ENCODE measurements around the gene GOLGA7B. TPM values are rescaled to one million over a fixed set of nuclear protein-coding genes. Genes with fewer than 3 reads are reported as not detected.
"Not testable (repeated sequence)": the region's sequence is repeated elsewhere in the genome, so short reads cannot be mapped to it uniquely, and the experiment has no call there.

GOLGA7B gene
- total and polyA plus RNA-seq, 2 donors (not counting 1 experiment from before 2014, with no cell fraction given): 0.01 TPM; not detected in 1

DNA sequence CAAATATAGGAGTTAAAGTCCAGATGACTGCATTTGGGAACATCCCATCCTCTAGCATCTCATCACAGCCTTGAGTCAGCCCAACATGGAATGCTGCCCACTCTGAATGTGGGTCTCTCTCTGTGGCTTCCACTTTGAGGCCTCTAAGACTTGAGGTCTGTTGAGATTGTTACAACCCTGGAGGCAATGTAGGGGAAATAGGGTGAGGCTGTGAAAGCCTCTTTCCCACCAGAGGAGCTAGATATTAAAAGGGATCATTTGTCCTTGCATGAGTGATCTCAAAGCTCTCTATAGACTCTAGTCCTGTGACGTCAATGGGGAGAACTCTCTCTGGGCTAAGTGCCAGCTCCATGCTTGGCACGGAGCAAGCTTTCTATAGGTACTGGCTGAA is 6.4 kb upstream of the GOLGA7B start:
- CTCF ChIA-PET: interaction anchor here (0.6 kb wide), 1 partner anchor 198 kb away, joined by 3 read pairs; no protein-coding TSS in a partner anchor

DNA sequence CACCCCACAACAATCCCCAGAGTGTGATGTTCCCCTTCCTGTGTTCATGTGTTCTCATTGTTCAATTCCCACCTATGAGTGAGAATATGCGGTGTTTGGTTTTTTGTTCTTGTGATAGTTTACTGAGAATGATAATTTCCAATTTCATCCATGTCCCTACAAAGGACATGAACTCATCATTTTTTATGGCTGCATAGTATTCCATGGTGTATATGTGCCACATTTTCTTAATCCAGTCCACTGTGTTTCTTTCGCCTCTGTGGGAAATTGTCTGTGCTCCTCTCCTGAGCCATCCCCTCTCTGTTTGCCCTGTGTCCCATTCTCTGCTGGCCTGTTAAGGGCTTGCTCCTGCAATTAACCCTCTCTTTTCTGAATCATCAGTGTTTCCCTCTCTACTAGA is 5.7 kb upstream of the GOLGA7B start:
- intact Hi-C loops (cut with micrococcal nuclease); H3K4me2 ChIP-seq (replicated peaks; ENCODE audit: low read depth, low read length, poor library complexity, severe bottlenecking); H3K9me3 Mint-ChIP-seq (ENCODE audit: insufficient read depth); H3K27ac Mint-ChIP-seq; H3K4me3 Mint-ChIP-seq; H3K36me3 ChIP-seq (replicated peaks in 1 of 2; ENCODE audit: control extremely low read depth in 1 of 2, control insufficient read depth in 1 of 2, extremely low read depth in 1 of 2, insufficient read depth in 2 of 2, low read length in 1 of 2); DNase-seq; H2AFZ ChIP-seq (ENCODE audit: insufficient read depth, low read depth, low read length, poor library complexity, severe bottlenecking); H4K20me1 ChIP-seq (ENCODE audit: control insufficient read depth, insufficient read depth, low read length, poor library complexity, severe bottlenecking); H3K9me3 ChIP-seq (ENCODE audit: control extremely low read depth in 1 of 3, control insufficient read depth in 2 of 3, insufficient read depth in 1 of 3, low read length in 2 of 3); H3K27ac ChIP-seq (ENCODE audit: low read length in 2 of 2); ATAC-seq (ENCODE audit: low read depth); H3K4me1 ChIP-seq (ENCODE audit: control insufficient read depth in 2 of 2, insufficient read depth in 2 of 2, low read length in 2 of 2); CTCF ChIA-PET; H3K4me1 Mint-ChIP-seq; POLR2A ChIA-PET; H3K9ac ChIP-seq (ENCODE audit: low read length); H3K4me3 ChIP-seq (ENCODE audit: control extremely low read depth in 1 of 5, extremely low read depth in 1 of 5, insufficient read depth in 1 of 5, low read depth in 2 of 5, low read length in 4 of 5); H3K79me2 ChIP-seq (ENCODE audit: control insufficient read depth, insufficient read depth, low read length): not testable (repeated sequence)
- H3K27me3 ChIP-seq (replicated peaks in 1 of 4; ENCODE audit: control extremely low read depth in 1 of 4, control insufficient read depth in 3 of 4, insufficient read depth in 4 of 4, low read length in 3 of 4): peaks cover 0 to 17% (median 9%) of the 10 kb centered on the region in 4 experiments
- WGBS (ENCODE audit: insufficient coverage): 100% methylated on average over 1 of the region's 2 CpGs
- peaks cover 16% of the 10 kb centered on the region for H3K27me3 Mint-ChIP-seq

More for the DNA sequence above, 6.4 kb upstream of the GOLGA7B start:
- ATAC-seq (ENCODE audit: low read depth): no peak
- Mint-ChIP-seq H3K4me3 (no peak overlapping the region), H3K9me3 (ENCODE audit: insufficient read depth) (no peaks in the 10 kb centered on the region), H3K27me3 (peaks cover 18% of the 10 kb centered on the region), H3K4me1 (no peaks in the 10 kb centered on the region), H3K27ac (no peak overlapping the region)
- Histone ChIP-seq H3K79me2 (ENCODE audit: control insufficient read depth, insufficient read depth, low read length) (no peaks in the 10 kb centered on the region), H3K9me3 (ENCODE audit: control extremely low read depth in 1 of 3, control insufficient read depth in 2 of 3, insufficient read depth in 1 of 3, low read length in 2 of 3) (peaks cover 0 to 3% (median 0%) of the 10 kb centered on the region in 3 donors), H3K27ac (ENCODE audit: low read length in 2 of 2) (no peak overlapping the region), H3K36me3 (replicated peaks in 1 of 2; ENCODE audit: control extremely low read depth in 1 of 2, control insufficient read depth in 1 of 2, extremely low read depth in 1 of 2, insufficient read depth in 2 of 2, low read length in 1 of 2) (no peaks in the 10 kb centered on the region), H4K20me1 (ENCODE audit: control insufficient read depth, insufficient read depth, low read length, poor library complexity, severe bottlenecking) (no peaks in the 10 kb centered on the region), H2AFZ (ENCODE audit: insufficient read depth, low read depth, low read length, poor library complexity, severe bottlenecking) (no peak overlapping the region), H3K4me3 (ENCODE audit: control extremely low read depth in 1 of 5, extremely low read depth in 1 of 5, insufficient read depth in 1 of 5, low read depth in 2 of 5, low read length in 4 of 5) (no peak overlapping the region), H3K9ac (ENCODE audit: low read length) (no peak overlapping the region), H3K27me3 (replicated peaks in 1 of 4; ENCODE audit: control extremely low read depth in 1 of 4, control insufficient read depth in 3 of 4, insufficient read depth in 4 of 4, low read length in 3 of 4) (peaks cover 0 to 16% (median 9%) of the 10 kb centered on the region in 4 experiments), H3K4me2 (replicated peaks; ENCODE audit: low read depth, low read length, poor library complexity, severe bottlenecking) (no peak overlapping the region), H3K4me1 (ENCODE audit: control insufficient read depth in 2 of 2, insufficient read depth in 2 of 2, low read length in 2 of 2) (no peaks in the 10 kb centered on the region)
- 25% methylated on average over 2 of the region's 2 CpGs for WGBS (ENCODE audit: insufficient coverage)
- no peak for DNase-seq
- POLR2A ChIA-PET: no interaction called here
- intact Hi-C loops (cut with micrococcal nuclease): no loop called here
- TF ChIP-seq EZH2 (IDR thresholded peaks at IDR 0.05; ENCODE audit: borderline replicate concordance, insufficient read depth, low read depth, low read length, poor library complexity, severe bottlenecking): no peak
- TF ChIP-seq, protein P1, sequence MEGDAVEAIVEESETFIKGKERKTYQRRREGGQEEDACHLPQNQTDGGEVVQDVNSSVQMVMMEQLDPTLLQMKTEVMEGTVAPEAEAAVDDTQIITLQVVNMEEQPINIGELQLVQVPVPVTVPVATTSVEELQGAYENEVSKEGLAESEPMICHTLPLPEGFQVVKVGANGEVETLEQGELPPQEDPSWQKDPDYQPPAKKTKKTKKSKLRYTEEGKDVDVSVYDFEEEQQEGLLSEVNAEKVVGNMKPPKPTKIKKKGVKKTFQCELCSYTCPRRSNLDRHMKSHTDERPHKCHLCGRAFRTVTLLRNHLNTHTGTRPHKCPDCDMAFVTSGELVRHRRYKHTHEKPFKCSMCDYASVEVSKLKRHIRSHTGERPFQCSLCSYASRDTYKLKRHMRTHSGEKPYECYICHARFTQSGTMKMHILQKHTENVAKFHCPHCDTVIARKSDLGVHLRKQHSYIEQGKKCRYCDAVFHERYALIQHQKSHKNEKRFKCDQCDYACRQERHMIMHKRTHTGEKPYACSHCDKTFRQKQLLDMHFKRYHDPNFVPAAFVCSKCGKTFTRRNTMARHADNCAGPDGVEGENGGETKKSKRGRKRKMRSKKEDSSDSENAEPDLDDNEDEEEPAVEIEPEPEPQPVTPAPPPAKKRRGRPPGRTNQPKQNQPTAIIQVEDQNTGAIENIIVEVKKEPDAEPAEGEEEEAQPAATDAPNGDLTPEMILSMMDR (IDR thresholded peaks at IDR 0.05): no peak

Measured in B cell (primary cell).